WTC11 (cell line): ENCODE data around the gene PHKB. TPM values are rescaled to one million over a fixed set of nuclear protein-coding genes. Genes with fewer than 3 reads are reported as not detected.

ENCODE experiments used
- ATAC-seq: fragments of 200-7000 bp; cut with Tn5 transposase; 2 replicates; pipeline ENCODE4 v1.10.0; 2021; ENCODE audit warnings: mild to moderate bottlenecking, moderate library complexity
- CTCF ChIA-PET: fragments of 300-600 bp; sonication (Branson Sonifier 250); formaldehyde crosslinking; loops from one replicate; lab custom pipeline; 2021; ENCODE audit warnings: antibody characterized with exemption; lab: Charles Lee
- POLR2A ChIA-PET: fragments of 350-600 bp; sonication (Branson Sonifier 250); formaldehyde crosslinking; loops from one replicate; lab custom pipeline; 2021; ENCODE audit warnings: antibody characterized with exemption; lab: Charles Lee
- DNase-seq: peaks from one replicate; pipeline ENCODE4 v3.0.0; 2021; ENCODE audit warnings: low spot score
- H3K27ac Mint-ChIP-seq: 2 replicates; pipeline ENCODE4 v1.8.0; 2021; ENCODE audit warnings: mixed read lengths
- H3K27me3 Mint-ChIP-seq: 2 replicates; pipeline ENCODE4 v1.8.0; 2021; ENCODE audit warnings: low read depth, mild to moderate bottlenecking, moderate library complexity, mixed read lengths
- H3K36me3 Mint-ChIP-seq: 2 replicates; pipeline ENCODE4 v1.8.0; 2021; ENCODE audit warnings: mixed read lengths
- H3K4me1 Mint-ChIP-seq: 2 replicates; pipeline ENCODE4 v1.8.0; 2022; ENCODE audit warnings: mixed read lengths
- H3K4me3 Mint-ChIP-seq: 2 replicates; pipeline ENCODE4 v1.8.0; 2021; ENCODE audit warnings: mild to moderate bottlenecking, moderate library complexity, mixed read lengths
- H3K9me3 Mint-ChIP-seq: 2 replicates; pipeline ENCODE4 v1.8.0; 2021; ENCODE audit warnings: mixed read lengths
- CREB1 ChIP-seq: sonication (generic); formaldehyde crosslinking; IDR thresholded peaks from 2 replicates; pipeline ENCODE4 v1.8.0; 2023; ENCODE audit warnings: mild to moderate bottlenecking, missing genetic modification reagents
- GRHL2 ChIP-seq: fragments of 250-450 bp; sonication (Bioruptor Pico); IDR thresholded peaks from 2 replicates; pipeline ENCODE4 v1.8.0; 2022; ENCODE audit warnings: mild to moderate bottlenecking, moderate library complexity; ENCODE audit not compliant: insufficient replicate concordance, severe bottlenecking
- KAT7 ChIP-seq: sonication (generic); formaldehyde crosslinking; IDR thresholded peaks from 2 replicates; pipeline ENCODE4 v1.8.1; 2023; ENCODE audit warnings: missing genetic modification reagents, mild to moderate bottlenecking, borderline replicate concordance
- MYBL2 ChIP-seq: sonication (generic); formaldehyde crosslinking; IDR thresholded peaks from 2 replicates; pipeline ENCODE4 v1.8.1; 2023; ENCODE audit warnings: mild to moderate bottlenecking, moderate library complexity, missing genetic modification reagents
- OVOL2 ChIP-seq: fragments of 250-450 bp; sonication (Bioruptor Pico); IDR thresholded peaks from 2 replicates; pipeline ENCODE4 v1.9.0; 2021; ENCODE audit warnings: mild to moderate bottlenecking, borderline replicate concordance
- RORB ChIP-seq: fragments of 250-450 bp; sonication (Bioruptor Pico); IDR thresholded peaks from 2 replicates; pipeline ENCODE4 v1.9.0; 2021; ENCODE audit warnings: mild to moderate bottlenecking
- TEAD4 ChIP-seq: sonication (generic); formaldehyde crosslinking; IDR thresholded peaks from 2 replicates; pipeline ENCODE4 v1.8.0; 2022; ENCODE audit warnings: mild to moderate bottlenecking, missing genetic modification reagents
- ZNF219 ChIP-seq: sonication (generic); formaldehyde crosslinking; IDR thresholded peaks from 2 replicates; pipeline ENCODE4 v1.8.0; 2023; ENCODE audit warnings: missing genetic modification reagents, mild to moderate bottlenecking, borderline replicate concordance
- ZNF263 ChIP-seq: sonication (generic); formaldehyde crosslinking; IDR thresholded peaks from 2 replicates; pipeline ENCODE4 v1.8.1; 2022; ENCODE audit warnings: low read depth, mild to moderate bottlenecking, moderate library complexity, missing genetic modification reagents
- total RNA-seq: library from RNA; stranded (reverse); gene quantifications from 3 replicates; pipeline ENCODE4 v1.2.3, GENCODE V29; 2021
- TF ChIP-seq, protein P1 (sequence below): sonication (generic); formaldehyde crosslinking; IDR thresholded peaks from 2 replicates; pipeline ENCODE4 v1.8.0; 2023; ENCODE audit warnings: missing genetic modification reagents, mild to moderate bottlenecking, borderline replicate concordance
- TF ChIP-seq, protein P2 (sequence below): sonication (generic); formaldehyde crosslinking; IDR thresholded peaks from 2 replicates; pipeline ENCODE4 v1.8.0; 2022; ENCODE audit warnings: mild to moderate bottlenecking, missing genetic modification reagents
- TF ChIP-seq, protein P3 (sequence below): sonication (generic); formaldehyde crosslinking; IDR thresholded peaks from 2 replicates; pipeline ENCODE4 v1.8.0; 2022; ENCODE audit warnings: mild to moderate bottlenecking, missing genetic modification reagents
- TF ChIP-seq, protein P4 (sequence below): fragments of 250-450 bp; sonication (Bioruptor Pico); IDR thresholded peaks from 2 replicates; pipeline ENCODE4 v1.9.0; 2021; ENCODE audit warnings: mild to moderate bottlenecking
- TF ChIP-seq, protein P5 (sequence below): sonication (generic); formaldehyde crosslinking; IDR thresholded peaks from 2 replicates; pipeline ENCODE4 v1.8.1; 2023; ENCODE audit warnings: mild to moderate bottlenecking, missing genetic modification reagents

PHKB gene
- total RNA-seq, 1 experiment from 2014 or later, result 43.9 TPM

DNA sequence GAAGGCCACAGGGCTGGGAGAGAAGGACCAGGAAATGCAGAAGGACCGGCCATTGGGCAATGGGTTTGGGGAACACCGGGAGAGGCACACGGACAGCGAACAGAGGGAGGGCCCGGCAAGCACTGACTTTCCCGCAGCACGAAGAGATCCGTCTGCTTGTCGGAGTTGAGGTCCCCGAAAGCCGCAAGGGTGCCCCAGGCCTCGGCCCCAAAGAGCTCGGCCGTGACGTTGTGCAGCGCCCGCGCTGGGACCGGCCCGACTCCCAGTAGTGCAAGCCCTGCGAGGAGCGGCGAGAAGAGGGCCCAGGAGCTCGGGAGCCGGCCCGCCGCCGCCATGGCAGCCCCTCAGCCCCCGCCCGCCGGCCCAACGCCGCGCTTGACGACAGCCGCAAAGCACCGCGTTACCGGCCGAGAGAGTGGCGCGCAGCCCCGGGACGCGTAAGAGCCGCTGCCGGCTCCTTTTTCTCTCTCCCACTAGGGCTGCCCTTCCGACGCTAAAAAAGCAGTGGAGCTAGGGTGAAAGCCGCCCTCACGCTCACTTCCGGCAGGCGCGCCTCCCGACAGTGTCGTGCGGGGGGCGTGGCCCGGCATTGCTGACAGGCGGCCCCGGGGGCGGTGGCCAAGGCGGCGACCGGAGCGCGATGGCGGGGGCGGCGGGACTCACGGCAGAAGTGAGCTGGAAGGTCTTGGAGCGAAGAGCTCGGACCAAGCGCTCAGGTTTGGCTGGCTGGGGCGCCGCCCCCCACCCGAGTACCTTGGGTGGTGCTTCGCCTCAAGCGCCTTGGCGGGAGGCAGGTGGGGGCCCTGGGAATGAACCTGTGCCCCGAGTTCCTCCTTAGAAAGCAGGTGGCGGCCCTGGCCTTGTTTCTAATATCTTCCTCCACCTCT is at the start of gene PHKB, which contains the start of gene ITFG1 (continued):
- TF ChIP-seq, protein P1, sequence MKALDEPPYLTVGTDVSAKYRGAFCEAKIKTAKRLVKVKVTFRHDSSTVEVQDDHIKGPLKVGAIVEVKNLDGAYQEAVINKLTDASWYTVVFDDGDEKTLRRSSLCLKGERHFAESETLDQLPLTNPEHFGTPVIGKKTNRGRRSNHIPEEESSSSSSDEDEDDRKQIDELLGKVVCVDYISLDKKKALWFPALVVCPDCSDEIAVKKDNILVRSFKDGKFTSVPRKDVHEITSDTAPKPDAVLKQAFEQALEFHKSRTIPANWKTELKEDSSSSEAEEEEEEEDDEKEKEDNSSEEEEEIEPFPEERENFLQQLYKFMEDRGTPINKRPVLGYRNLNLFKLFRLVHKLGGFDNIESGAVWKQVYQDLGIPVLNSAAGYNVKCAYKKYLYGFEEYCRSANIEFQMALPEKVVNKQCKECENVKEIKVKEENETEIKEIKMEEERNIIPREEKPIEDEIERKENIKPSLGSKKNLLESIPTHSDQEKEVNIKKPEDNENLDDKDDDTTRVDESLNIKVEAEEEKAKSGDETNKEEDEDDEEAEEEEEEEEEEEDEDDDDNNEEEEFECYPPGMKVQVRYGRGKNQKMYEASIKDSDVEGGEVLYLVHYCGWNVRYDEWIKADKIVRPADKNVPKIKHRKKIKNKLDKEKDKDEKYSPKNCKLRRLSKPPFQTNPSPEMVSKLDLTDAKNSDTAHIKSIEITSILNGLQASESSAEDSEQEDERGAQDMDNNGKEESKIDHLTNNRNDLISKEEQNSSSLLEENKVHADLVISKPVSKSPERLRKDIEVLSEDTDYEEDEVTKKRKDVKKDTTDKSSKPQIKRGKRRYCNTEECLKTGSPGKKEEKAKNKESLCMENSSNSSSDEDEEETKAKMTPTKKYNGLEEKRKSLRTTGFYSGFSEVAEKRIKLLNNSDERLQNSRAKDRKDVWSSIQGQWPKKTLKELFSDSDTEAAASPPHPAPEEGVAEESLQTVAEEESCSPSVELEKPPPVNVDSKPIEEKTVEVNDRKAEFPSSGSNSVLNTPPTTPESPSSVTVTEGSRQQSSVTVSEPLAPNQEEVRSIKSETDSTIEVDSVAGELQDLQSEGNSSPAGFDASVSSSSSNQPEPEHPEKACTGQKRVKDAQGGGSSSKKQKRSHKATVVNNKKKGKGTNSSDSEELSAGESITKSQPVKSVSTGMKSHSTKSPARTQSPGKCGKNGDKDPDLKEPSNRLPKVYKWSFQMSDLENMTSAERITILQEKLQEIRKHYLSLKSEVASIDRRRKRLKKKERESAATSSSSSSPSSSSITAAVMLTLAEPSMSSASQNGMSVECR, result no peak
- TF ChIP-seq, protein P2, sequence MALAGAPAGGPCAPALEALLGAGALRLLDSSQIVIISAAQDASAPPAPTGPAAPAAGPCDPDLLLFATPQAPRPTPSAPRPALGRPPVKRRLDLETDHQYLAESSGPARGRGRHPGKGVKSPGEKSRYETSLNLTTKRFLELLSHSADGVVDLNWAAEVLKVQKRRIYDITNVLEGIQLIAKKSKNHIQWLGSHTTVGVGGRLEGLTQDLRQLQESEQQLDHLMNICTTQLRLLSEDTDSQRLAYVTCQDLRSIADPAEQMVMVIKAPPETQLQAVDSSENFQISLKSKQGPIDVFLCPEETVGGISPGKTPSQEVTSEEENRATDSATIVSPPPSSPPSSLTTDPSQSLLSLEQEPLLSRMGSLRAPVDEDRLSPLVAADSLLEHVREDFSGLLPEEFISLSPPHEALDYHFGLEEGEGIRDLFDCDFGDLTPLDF, result no peak
- TF ChIP-seq, protein P3, sequence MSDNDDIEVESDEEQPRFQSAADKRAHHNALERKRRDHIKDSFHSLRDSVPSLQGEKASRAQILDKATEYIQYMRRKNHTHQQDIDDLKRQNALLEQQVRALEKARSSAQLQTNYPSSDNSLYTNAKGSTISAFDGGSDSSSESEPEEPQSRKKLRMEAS (CRISPR knock-in tag), result no peak
- TF ChIP-seq GRHL2 (CRISPR knock-in tag) (no peak), RORB (CRISPR knock-in tag) (no peak)

DNA sequence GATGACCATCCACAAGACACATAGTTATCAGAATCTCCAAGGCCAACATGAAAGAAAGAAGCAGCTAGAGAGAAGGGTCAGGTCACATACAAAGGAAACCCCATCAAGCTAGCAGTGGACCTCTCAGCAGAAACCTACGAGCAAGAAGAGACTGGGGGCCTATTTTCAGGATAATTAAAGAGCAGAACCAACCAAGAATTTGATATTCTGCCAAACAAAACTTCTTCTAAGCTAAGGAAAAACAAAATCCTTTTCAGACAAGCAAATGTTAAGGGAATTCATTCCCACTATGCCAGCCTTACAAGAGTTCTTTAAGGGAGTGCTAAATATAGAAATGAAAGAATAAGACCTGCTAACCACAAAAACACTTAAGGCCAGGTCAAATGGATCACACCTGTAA is 48.1 kb upstream of the PHKB start:
- no peak for ATAC-seq
- TF ChIP-seq ZNF219 (CRISPR knock-in tag) (no peak), KAT7 (CRISPR knock-in tag) (no peak), CREB1 (no peak), OVOL2 (no peak), TEAD4 (CRISPR knock-in tag) (no peak), MYBL2 (CRISPR knock-in tag) (no peak), ZNF263 (CRISPR knock-in tag) (no peak)
- TF ChIP-seq, protein P4, sequence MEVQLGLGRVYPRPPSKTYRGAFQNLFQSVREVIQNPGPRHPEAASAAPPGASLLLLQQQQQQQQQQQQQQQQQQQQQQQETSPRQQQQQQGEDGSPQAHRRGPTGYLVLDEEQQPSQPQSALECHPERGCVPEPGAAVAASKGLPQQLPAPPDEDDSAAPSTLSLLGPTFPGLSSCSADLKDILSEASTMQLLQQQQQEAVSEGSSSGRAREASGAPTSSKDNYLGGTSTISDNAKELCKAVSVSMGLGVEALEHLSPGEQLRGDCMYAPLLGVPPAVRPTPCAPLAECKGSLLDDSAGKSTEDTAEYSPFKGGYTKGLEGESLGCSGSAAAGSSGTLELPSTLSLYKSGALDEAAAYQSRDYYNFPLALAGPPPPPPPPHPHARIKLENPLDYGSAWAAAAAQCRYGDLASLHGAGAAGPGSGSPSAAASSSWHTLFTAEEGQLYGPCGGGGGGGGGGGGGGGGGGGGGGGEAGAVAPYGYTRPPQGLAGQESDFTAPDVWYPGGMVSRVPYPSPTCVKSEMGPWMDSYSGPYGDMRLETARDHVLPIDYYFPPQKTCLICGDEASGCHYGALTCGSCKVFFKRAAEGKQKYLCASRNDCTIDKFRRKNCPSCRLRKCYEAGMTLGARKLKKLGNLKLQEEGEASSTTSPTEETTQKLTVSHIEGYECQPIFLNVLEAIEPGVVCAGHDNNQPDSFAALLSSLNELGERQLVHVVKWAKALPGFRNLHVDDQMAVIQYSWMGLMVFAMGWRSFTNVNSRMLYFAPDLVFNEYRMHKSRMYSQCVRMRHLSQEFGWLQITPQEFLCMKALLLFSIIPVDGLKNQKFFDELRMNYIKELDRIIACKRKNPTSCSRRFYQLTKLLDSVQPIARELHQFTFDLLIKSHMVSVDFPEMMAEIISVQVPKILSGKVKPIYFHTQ (CRISPR knock-in tag), result no peak
- TF ChIP-seq, protein P3 (CRISPR knock-in tag), result no peak
- TF ChIP-seq, protein P5, sequence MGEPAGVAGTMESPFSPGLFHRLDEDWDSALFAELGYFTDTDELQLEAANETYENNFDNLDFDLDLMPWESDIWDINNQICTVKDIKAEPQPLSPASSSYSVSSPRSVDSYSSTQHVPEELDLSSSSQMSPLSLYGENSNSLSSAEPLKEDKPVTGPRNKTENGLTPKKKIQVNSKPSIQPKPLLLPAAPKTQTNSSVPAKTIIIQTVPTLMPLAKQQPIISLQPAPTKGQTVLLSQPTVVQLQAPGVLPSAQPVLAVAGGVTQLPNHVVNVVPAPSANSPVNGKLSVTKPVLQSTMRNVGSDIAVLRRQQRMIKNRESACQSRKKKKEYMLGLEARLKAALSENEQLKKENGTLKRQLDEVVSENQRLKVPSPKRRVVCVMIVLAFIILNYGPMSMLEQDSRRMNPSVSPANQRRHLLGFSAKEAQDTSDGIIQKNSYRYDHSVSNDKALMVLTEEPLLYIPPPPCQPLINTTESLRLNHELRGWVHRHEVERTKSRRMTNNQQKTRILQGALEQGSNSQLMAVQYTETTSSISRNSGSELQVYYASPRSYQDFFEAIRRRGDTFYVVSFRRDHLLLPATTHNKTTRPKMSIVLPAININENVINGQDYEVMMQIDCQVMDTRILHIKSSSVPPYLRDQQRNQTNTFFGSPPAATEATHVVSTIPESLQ (CRISPR knock-in tag), result no peak
- ChIA-PET CTCF (no interaction called here), POLR2A (no interaction called here)
- DNase-seq, result no peak
- Mint-ChIP-seq H3K36me3 (peaks cover 3% of the 10 kb centered on the region; the same call in 1 of the 2 replicates), H3K9me3 (peaks cover 4% of the 10 kb centered on the region; the same call in 1 of the 2 replicates), H3K27ac (no peak overlapping the region), H3K4me1 (no peaks in the 10 kb centered on the region), H3K27me3 (no peaks in the 10 kb centered on the region), H3K4me3 (no peak overlapping the region)
